H54 (cell line): ENCODE data around the gene LSM11.

Source experiments
- DNase-seq: peaks from one replicate; pipeline ENCODE4 v3.0.0; 2011; ENCODE audit warnings: low spot score, mixed read lengths; ENCODE audit not compliant: insufficient read length
- FAIRE-seq: peaks from 3 replicates; lab custom pipeline; 2011; peaks lifted over from hg19 to GRCh38; lab: Jason Lieb, UNC
- POLR2A ChIP-seq: IDR thresholded peaks from 2 replicates; pipeline ENCODE4 v1.6.1; 2011; ENCODE audit warnings: low read depth, mild to moderate bottlenecking, low read length

The LSM11 gene

GRCh38 chr5:157729858-157730257 lies 13.7 kb upstream of the LSM11 start:
- FAIRE-seq = no peak
- no peak for DNase-seq
- TF ChIP-seq POLR2A = no peak

DNA sequence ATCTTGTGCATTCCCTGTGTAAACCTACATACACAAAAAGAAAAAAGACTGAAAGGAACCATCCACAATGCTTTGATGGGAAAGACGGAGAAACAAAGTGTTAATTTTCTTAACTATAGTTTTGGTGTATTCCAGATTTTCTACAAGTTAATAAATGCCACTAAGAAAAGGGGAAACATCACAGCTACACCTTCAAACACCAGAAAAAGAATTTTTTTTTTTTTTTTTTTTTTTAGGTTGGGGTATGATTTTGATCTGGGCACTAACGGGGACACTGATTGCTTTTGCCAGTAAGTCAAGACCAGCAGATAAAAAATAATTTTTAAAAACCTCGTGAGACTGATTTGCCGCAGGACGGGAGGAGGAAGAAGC lies 12.6 kb upstream of the LSM11 start:
- no peak for TF ChIP-seq POLR2A
- DNase-seq (no peak), FAIRE-seq (no peak)

DNA sequence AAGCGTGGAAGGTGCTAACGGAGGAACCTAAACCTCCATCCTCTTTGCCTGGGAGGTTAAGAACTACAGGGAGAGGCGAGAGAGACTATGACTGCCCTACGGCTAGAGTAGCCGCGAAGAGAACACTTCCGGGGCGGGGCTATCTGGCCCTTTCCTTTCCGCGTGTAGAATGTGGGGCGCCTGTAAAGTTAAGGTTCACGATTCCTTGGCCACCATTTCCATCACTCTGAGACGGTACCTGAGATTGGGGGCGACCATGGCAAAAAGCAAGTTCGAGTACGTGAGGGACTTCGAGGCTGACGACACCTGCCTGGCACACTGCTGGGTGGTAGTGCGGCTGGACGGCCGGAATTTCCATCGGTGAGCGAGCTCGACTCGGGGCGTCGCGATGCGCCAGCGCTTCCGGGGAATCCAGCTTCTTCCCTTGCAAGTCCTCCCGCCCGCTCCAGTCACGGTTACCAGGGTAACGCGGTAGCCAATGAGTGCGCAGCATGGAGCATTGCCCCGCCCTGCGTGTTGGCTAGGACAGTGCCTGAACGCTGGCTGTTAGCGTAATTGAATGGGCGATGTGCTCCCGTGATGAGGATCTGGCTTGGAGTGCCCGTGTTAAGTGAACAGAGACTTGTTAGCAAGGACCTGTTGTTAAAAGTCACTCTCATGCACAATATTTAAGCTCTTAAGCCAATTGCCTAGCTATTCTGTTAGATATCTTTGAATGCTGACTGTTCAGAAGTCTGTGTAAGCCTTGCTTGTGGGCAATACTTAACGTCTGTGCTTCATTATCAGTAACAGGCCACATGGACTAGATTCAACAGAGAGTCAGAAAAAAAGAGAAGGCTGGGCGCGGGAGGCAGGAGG lies 12.0 kb upstream of the LSM11 start, which contains the start of gene THG1L:
THG1L (plus strand) TSS at position 149 of the 858 bp plus-strand sequence; CDS start at position 170, 21 bp downstream.
- peak; percentile 96 for FAIRE-seq
- peak; percentile 91 for DNase-seq
- peak; percentile 78 for TF ChIP-seq POLR2A

- TF ChIP-seq POLR2A = no peak
- DNase-seq (no peak), FAIRE-seq (no peak)
Measured at GRCh38 chr5:157732130-157732514, 11.4 kb upstream of the LSM11 start.

DNA sequence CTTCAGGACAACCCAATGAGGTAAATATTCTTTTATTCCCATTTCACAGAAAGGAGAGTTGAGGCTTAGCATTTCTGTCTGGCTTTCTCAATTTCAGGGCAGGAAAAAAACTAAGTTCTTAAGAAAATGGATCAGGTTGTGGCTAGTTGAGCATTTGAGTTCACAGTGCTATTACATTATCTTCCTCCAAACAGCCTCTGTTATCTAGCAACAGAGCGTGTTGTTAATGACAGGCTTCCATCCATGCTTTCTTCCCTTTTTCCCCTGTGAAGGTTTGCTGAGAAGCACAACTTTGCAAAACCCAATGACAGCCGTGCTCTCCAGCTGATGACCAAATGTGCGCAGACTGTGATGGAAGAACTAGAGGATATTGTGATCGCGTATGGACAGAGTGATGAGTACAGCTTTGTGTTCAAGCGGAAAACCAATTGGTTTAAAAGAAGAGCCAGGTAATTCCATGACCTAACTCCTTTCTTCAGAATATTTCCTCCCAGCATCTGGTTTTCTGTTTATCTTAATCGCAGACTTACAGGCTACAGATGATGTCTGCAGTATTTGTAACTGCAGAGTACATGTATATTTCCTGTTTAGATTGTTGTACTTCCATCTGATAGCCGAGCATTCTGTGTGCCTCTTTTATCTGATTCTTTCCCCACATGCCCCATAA lies 10.8 kb upstream of the LSM11 start:
- TF ChIP-seq POLR2A = no peak
- no peak for DNase-seq
- no peak for FAIRE-seq

GRCh38 chr5:157734436-157734835 lies 9.1 kb upstream of the LSM11 start:
- DNase-seq = no peak
- no peak for FAIRE-seq
- no peak for TF ChIP-seq POLR2A

DNA sequence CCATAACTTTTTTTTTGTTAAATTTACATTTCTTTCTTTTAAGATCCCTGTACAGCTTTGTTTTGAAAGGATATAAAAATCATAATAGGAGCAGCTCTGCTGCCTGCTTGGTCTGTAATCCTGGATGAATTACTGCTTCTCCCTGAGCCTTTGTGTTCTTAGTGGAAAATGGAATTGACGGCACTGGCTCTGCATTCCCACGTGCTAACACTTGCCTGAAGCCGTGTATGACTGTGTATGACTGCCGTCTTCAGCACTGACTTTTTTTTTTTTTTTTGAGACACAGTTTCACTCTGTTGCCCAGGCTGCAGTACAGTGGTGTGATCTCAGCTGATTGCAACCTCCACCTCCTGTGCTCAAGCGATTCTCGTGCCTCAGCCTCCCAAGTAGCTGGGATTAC lies 7.5 kb upstream of the LSM11 start:
- DNase-seq (no peak), FAIRE-seq (no peak)
- TF ChIP-seq POLR2A = no peak

DNA sequence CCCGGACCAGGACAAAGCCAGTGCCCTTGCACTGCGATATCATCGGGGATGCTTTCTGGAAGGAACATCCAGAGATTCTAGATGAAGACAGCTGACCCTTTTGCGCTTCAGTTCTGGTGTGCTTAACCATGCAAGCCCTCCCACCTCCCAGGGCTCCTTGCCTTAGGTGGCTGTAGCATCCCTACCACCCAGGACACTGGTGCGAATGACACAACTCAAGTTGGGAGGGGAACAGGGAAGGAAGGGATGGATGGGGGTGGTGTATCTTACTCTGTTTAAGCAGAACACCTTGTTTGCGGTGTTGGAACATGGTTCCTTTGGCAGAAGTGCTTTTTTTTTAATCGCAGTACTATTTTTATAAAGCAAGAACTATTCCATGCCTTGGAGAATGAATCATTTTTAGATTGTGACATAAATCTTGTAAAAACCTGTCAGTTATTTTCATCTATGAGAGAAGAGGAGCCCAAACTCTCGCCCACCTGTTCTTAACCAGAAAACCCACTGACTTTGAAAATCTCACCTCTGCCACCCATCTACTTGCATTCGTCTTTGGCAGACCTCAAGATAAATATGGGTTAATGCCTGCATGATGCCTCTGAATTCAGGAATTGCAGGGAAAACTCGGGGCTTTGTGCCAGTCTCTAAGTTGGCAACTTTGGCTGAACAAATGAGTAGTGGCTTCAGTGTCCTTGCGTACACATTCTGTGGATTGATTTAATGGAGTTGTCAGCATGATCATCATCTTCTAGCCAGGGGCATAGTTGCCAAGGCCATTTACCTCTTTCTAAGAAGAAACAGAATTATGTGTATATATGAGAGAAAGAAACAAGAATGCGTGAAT lies 3.9 kb upstream of the LSM11 start:
- no peak for TF ChIP-seq POLR2A
- no peak for FAIRE-seq
- DNase-seq = no peak

DNA sequence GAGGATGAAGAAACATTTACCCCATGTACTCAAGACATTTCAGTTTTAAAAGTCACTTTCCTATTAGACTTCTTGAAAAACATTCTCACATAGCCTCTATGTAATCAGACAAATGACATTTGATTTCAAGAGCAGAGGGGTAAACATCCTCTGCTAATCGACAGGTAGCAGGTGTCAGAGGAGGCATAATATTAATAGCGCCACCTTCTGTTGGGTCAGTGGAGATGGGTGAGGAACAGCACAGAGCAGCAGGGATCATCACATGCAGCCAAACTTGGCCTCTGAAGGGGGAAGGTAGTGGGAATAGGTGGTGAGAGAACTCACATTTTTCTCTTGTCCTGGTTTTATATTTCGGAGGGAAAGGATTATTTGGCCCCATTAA lies 3.3 kb upstream of the LSM11 start:
- no peak for FAIRE-seq
- TF ChIP-seq POLR2A = no peak

GRCh38 chr5:157741131-157741530 lies 2.4 kb upstream of the LSM11 start:
- DNase-seq (no peak), FAIRE-seq (no peak)
- no peak for TF ChIP-seq POLR2A

More for the DNA sequence above, 3.3 kb upstream of the LSM11 start:
- DNase-seq = no peak

GRCh38 chr5:157744051-157745011 lies 819 bp downstream of the LSM11 start:
- TF ChIP-seq POLR2A = no peak
- DNase-seq = no peak
- FAIRE-seq = no peak

- no peak for DNase-seq
- TF ChIP-seq POLR2A = no peak
- FAIRE-seq = no peak
Measured at GRCh38 chr5:157745041-157745456, 1.5 kb downstream of the LSM11 start.

- DNase-seq = no peak
- no peak for FAIRE-seq
- TF ChIP-seq POLR2A = no peak
Measured at GRCh38 chr5:157747173-157747740, 3.7 kb downstream of the LSM11 start.
